Stimulated activated CD4-positive, alpha-beta T cell treated with anti-CD3 and anti-CD28 coated beads, Interleukin-2, amount 100 ng/mL, for 4 hours (primary cell): ENCODE measurements around the gene MAGI2.

ENCODE experiments used
- DNase-seq: peaks from one replicate; pipeline ENCODE4 v3.0.0-alpha.2; 2020; ENCODE audit warnings: low read depth

The MAGI2 gene

DNA sequence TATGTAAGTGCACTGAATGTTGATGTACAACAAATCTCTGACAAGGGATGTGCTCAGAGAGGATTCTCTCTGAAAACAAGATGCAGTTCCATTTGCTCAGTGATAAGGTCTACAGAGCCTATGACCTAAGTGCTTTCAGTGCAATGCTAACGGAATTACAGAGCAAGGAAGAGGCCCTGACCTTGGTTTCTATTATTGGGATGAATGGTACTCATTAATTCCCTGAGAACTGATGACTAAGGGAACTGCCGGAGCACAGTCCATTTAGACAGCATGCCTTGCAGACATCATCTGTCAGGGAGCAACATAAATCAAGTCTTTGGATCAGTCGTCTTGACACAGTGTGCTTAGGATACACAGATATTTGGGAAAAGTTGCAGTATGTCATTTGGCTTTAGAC is 1314.1 kb downstream of the MAGI2 start:
- DNase-seq: no peak

DNA sequence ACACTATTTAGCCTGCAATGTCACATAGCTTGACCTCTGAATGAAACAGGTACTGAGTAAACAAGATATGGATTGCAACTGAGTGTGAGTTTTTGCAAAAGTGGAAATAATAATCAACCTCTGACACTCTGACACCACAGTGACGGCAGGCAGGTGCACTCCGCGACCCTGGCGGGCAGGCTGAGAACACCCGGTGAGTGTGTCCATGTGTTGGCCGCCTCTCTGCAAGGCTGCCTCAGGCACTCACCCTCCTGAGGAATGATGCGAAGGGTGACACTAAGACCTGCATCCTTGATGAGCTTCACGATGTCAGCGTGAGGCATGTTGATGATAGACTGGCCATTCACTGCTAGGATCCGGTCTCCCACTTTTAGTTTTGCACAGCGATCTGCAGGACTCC is 1318.7 kb downstream of the MAGI2 start:
- DNase-seq: no peak

DNA sequence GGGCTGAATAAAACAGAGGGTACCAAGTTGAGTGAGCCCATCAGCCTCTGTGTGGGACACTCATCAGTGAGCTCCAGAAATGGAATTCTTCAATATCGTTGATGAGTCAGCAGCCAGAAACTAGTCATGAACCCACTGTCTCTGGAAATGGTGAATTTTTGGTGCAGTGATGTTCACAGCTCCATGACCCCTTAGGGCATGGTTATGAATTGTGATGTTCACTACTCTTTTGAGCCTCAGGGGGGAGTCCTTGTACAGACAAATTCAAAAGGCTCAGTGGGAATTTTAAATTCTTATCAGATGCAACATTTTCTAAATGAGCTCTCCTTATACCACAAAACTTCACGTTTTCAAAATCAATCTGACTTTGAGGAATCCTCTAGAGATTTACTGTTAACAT is 1319.2 kb downstream of the MAGI2 start:
- DNase-seq: no peak

DNA sequence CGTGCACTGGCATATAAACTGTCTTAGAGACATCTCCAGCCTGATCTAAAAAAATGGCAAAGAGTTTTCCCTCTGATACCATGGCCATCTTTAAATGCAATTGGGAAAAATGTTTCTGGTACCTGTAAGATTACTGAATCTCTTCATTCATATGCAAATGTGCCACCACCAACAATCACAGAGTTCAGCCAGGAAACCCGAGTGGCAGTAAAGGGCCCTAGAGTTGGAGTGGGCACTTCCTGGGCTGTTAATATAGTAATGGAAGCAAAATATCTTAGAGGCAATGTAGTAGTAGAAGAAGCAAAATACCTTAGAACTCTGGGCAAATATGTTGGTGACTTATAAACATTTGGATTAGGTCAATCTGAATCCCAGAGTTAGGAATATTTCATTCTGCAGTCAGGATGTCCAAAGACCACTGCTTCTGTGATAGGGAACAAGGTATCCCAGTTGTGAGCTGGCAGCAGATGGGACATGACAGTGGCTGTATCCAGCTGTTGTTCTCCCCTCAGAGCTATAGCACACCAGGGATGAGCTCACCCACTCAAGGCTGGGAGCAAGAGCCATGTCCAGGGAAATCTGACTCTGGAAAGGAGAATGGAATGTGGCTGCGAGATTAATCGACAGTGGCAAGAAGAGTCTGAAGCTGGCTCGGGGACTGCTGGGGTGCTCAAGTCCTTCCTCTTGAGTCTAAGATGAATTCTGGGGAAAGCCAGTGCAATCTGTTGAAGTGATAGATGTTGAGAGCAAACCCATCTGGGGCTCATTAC is 1322.8 kb downstream of the MAGI2 start:
- no peak for DNase-seq

DNA sequence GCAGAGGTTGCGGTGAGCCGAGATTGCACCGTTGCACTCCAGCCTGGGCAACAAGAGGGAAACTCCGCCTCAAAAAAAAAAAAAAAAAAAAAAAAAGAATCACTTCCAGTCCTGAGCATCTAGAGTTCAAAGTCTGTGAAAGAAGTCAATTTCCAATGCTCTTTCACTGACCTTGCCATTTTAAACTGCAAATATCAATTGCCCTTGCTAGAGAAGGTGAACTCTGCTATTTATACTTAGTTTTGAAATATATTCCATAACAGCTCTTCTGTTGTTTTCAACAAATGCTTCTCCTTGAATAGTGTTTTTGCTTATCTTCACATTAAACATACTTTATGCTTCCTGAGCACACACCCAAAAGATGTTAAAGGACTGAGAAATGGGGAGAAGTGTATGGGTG is 1323.6 kb downstream of the MAGI2 start:
- no peak for DNase-seq

DNA sequence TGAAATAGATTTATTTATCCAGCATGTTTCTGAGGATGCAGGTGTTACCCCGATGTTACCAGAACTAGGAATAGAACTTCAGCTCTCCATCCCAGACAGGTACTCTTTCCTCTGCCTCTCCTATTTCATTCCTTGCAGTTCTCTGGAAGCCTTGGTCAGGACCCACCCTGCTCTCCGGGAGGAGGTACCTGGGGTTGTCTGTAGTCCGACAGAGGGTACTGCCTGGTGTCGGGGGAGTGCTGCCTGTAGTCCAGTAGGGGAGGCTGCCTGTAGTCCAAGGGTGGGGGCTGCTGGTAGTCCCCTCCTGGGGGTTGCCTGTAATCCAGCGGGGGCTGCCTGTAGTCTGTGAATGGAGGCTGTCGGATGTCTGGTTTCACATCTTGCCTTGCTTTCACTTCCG is 1326.5 kb downstream of the MAGI2 start:
- DNase-seq: no peak

DNA sequence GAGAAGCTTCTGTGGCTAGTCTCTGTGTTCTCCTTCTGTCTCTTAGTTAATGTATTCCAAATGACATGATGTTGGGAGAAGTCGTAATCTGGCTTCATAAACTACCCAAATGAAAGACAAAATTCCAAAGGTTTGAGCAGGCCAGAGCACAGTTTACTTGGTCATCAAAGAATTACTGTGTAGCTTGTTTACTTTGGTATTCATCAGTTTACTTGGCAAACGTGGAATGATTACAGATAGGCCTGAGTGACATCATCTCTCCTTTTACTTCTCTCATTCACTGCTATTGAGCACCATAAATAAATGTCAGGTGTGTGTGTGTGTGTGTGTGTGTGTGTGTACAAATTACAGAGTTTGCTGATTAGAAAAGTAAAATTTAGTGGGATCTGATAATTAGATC is 1327.6 kb downstream of the MAGI2 start:
- DNase-seq: no peak

DNA sequence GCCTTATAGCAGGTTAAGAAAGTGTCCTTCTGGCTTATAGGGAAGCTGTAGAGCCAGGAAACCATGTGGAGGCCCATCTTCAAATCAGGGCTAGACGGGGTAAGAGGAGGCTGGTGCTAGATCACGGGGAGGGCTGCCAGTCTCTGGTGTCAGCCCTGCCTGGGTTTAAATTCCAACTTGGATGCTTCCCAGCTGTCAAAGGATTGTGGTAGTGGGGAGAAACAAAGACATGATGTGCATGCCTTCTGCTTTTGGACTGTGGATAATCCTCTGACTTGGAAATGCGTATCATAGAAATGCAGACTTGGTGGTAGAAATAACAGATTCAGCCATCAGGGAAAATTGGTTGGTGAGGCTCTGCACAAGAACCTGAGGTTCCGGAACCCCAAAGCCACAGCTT is 1329.3 kb downstream of the MAGI2 start:
- no peak for DNase-seq

DNA sequence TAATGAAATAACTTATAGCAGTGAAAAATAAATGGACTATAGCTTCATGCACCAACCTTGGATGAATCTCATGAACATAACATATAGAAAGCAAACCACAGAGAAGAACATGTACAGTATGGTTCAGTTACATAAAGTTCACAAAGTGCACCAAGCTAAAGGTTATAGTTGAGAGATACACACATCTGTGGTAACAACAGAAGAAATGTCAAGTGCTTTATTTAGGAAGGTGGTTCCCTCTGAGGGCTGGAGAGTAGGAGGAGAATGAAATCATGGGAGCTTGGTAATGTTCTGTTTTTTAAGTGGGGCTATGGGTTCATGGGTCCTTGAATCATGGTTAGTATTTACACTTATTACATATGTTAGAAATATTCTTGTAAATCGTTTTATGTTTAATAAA is 1331.6 kb downstream of the MAGI2 start:
- DNase-seq: no peak

DNA sequence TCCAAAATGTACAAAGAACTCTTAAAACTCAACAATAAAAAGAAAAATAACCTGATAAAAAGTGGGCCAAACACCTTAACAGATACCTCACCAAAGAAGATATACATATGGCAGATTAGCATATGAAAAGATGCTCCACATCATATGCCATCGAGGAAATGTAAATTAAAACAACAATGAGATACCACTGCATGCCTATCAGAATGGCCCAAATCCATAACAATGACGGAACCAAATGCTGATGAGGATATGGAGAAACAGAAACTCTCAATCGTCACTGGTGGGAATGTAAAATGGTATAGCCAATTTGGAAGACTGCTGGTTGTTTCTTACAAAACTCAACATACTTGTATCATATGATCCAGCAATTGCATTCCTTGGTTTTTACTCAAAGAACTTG is 1335.0 kb downstream of the MAGI2 start:
- DNase-seq: no peak

DNA sequence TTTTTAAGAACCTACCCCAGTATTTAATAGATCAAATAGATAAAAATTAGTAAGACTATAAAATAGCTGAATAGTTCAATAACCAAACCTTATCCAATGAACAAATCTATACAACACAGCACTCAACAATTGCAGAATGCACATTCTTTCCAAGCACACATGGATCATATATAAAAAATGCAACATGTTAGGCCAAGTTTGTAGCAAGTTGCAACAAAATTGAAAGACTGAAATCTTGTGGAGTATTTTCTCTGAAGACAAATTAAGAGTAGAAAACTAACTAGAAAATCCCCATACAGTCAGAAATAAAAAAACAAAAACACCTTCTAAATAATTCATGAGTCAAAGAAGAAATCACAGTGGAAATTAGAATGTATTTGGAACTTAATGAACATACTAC is 1337.6 kb downstream of the MAGI2 start:
- DNase-seq: no peak

DNA sequence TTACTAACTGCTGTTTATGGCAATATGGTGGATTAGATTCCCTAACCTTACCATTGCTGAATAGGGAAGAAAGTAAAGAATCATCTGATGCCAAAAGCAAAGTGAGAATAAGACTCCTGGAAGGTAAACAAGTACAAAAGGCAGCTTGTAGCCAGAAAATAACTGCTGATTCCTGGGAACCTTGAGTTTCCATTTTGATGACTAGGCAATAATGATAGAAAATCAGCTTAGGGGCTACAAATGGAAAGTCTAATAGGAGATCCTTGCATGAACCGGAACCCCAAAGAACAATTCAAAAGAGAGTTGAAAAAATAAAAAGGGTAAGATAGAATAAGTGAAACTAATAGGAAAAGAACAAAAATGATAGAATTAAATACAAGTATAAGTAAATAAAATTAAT is 1338.5 kb downstream of the MAGI2 start:
- no peak for DNase-seq

DNA sequence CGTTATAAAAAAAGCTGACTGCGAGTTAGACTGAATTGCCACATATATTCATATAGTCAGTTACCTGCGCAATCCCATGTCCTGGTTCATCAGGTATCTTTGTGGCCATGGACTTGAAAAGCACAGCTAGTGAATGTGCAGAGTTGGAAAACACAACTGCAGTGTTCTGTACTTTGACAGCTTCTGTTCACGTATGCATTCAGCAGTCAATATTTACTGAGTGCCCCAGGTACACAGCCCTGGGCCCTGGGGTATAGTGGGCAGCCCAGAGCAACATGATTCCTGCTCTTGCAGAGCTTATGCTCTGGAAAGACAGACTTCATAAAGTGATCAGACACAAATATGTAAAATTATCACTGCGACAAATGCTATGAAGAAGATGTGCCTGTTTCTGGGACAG is 1341.0 kb downstream of the MAGI2 start:
- no peak for DNase-seq

DNA sequence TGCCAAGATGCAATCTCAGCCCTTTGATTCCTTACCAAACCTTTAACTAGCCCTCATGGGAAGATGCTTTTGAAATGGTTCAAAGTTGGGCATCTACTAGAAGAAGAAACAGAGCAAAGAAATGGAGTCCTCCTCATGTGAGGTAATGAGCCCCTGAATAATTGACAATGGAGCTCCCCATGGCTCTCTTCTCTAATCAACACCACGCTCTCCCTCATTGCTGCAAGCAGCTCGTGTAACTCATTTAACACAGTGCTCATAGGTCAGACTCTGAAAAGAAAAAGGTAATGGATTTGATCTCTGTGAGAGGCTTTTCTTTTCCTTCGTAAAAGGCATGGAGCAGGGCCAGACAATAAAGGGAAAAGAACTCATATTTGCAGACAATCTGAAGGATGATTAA is 1342.1 kb downstream of the MAGI2 start:
- DNase-seq: no peak

DNA sequence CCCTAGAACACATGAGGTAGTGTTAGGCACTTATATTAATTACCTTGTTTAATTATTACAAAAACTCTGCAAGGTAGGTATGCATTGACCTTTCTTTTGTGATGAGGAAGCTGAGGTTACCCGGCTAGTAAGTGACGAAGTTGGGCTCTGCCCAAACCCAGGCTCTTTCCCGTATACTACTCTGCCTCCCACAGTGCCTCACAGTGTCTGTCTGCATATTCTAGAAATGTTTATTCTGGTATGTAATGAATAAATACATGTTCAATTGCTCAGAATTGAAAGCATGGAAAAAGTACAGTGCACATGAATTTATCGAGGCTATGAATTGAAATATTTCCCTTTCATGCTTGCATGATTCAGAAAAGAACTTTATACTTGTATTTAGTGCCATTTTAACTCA is 1350.0 kb downstream of the MAGI2 start:
- DNase-seq: no peak

DNA sequence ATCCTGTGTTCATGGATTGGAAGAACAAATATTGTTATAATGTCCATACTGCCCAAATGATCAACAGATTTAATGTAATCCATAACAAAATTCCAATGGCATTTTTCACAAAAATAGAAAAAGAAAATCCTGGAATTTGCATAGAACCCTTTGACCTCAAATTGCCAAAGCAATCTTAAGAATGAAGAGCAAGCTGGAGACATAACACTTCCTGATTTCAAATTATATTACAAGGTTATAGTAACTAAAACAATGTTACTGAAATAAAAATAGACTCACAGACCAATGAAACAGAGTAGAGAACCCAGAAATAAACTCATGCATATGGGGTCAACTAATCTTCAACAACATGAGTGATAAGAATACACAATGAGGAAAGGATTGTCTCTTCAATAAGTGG is 1352.4 kb downstream of the MAGI2 start:
- DNase-seq: no peak

DNA sequence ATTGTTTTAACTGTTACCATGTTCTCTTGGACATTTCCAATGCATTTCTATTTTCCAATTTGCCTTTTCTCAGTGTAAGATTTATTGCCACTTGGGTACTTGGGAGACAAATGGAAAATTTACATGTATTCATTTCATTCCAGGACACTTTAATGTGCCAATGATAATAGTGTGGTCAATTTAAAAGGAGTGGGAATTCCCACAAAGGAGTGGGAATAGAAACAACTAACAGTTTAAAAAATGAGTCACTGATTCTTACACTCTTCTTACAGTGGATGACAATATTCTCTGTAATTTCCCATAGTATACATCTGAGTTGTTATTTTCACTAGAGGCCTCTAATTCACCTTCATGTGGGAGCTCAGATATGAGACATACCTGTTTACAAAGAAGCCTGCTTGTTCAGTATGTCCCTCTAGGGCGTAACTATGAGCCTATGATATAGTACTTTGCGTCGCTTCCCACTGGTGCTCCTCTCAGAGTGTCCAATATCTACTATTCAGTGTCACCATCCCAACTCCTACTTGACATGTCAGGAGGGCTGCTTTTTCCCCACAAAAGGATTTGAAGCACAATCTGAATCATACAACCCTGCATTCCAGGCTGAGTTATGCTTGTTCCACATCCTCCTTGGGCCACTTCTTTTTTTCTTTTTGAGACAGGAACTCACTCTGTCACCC is 1353.6 kb downstream of the MAGI2 start:
- DNase-seq: no peak

DNA sequence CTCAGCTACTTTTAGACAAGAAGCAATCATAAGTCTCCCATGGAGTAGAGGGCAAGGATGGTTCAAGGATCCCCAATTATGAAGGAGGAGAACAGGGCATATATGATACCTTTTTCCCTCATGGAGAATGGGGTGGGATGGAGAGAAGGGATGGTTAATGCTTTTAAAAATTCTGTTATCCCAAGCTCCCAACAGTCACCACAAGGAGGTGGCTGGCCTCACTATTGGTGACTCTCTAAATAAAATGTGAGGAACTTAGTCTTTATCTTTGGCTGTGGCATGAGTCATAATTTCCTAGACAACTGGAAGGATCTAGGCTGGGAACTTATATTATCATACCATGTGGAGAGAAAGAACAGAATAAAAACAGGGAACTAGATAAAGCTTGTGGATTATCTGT is 1357.9 kb downstream of the MAGI2 start:
- DNase-seq: no peak

DNA sequence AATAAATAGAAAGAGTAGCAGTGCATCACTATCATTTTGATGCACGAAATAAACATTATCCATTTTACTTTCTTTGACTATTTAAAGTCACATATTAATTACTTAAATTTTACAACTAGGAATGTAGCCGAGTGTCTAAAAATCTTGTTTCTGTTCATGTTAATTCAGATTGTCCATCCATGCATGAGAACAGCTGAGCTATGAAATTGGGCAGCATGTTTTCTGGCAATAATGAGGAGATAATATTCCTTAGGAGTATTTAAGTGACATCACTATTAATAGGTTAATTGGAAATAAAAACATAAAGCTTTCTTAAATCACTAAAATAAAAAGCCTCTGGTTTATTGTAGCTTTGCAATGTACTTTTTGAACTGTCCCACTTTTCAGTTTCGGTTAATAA is 1361.1 kb downstream of the MAGI2 start:
- no peak for DNase-seq

DNA sequence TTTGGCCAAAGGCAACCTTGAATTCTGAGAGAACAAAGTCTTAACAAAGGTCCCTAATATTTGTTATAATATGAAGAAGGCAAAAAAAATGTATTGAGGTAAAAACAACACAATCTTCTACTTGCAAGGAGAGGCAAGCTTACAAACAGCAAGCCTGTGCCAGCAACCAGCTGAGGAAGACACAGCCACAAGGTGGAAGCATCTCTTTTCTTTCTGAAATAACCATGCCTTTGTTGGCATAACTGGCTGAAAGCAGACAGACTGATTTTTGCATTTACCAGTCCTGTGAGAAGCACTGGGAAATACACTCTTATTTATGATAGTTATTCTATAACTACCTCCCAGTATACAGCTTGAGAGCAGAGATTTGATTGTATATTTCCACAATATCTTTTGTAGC is 1362.9 kb downstream of the MAGI2 start:
- DNase-seq: no peak

DNA sequence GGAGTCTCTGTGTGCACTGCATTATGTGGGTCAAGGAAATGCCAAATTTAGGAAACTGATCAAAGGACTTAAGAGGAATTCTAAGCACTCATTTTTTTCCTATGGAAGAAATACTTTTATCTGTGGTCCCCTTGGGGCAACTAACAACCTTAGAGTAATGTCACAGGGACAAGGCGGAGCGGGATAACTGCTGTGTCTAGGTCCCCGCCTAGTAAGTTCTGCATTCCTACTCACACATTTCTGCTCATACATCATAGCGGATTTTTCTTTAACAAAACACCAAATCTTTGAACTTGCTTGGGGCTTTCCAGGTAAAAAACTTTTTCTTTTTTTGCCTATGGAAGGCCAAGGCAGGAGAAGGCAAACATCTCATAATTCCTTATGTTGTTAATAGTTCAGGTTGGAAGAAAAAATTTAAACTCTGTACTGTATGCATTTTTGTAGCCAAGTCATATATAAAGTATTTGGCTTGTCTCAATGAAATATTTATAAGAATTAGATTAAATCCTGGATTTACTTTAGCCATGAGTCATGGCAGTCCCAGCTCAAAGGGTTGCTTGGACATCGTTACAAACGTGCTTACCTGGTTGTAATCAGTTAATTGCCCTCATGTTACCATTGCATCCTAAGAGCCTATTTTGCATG is 1369.9 kb downstream of the MAGI2 start:
- no peak for DNase-seq

DNA sequence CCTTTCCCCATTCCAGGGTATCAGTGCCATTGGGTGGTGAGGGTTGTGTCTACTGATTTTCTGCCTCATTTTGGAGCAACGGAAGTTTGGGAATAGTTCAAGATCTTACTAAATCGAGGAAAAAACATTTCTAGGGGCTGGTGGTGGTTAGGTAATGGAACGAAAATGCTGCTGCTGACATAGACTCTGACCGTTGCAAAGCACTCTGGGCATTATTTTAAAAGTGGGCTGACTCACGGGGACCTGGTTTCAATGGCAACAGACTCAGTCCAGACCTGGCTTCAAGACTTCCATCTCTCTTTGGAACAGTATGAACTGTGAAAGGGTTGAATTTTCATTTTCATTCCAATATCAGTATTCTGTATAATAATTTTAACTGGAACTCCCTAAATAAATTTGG is 1370.9 kb downstream of the MAGI2 start:
- no peak for DNase-seq

DNA sequence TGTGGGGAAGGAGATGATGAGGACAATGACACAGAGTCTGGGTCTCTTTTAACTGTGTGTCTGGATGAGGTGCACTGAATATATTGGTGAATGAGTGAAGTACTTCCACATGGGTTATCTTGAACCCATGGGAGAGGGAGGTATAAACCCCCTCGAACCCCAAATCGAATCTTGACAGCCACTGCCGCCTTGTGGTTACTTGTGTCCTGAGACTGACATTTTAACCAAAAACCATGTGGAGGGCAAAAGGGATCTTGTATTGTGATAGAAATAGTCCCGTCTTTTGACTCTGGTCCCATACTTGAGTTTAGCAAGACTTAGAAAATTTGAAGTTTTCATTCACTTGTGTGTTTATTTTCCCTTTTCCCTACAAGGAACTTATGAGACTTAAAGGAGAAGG is 1371.6 kb downstream of the MAGI2 start:
- no peak for DNase-seq

DNA sequence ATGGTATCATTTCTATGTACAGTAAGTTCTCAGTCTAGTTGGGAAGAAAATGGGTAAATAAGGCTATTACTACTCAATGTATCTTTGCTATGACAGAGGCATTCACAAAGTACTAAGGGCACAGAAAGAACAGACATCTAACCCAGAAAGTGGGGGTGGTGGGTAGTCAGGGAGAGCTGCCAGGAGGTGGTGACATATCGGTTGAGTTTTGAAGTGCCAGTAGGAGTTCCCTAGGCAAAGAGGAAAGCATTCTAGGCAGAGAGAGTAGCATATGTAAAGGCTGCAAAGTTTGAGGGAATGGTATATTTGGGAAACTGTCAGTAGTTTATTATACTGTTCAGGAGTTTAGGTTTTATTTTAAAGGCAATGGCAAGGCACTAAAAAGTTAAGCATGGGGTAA is 1372.1 kb downstream of the MAGI2 start:
- no peak for DNase-seq
